Karpas-422 (cell line): ENCODE measurements around the gene FMNL2. TPM values are rescaled to one million over a fixed set of nuclear protein-coding genes. Genes with fewer than 3 reads are reported as not detected.

Experiments used
- DNase-seq: peaks from one replicate; pipeline ENCODE4 v3.0.0-alpha.2; 2015
- H2AFZ ChIP-seq: fragments of 200-600 bp; sonication (generic); 2 replicates; pipeline ENCODE4 v1.6.1; 2014; ENCODE audit warnings: antibody characterized with exemption, low read length, mixed read lengths
- H3K27ac ChIP-seq: fragments of 200-600 bp; sonication (generic); 2 replicates; pipeline ENCODE4 v1.5.1; 2014; ENCODE audit warnings: mild to moderate bottlenecking, low read length, moderate library complexity
- H3K27me3 ChIP-seq: fragments of 200-600 bp; sonication (generic); 2 replicates; pipeline ENCODE4 v1.6.1; 2014; ENCODE audit warnings: low read length, mixed read lengths
- H3K36me3 ChIP-seq: fragments of 200-600 bp; sonication (generic); 2 replicates; pipeline ENCODE4 v1.6.1; 2014; ENCODE audit warnings: low read length, mixed read lengths; ENCODE audit not compliant: insufficient read depth
- H3K4me1 ChIP-seq: fragments of 200-600 bp; sonication (generic); 2 replicates; pipeline ENCODE4 v1.6.1; 2014; ENCODE audit warnings: mild to moderate bottlenecking, low read length, mixed read lengths
- H3K4me2 ChIP-seq: fragments of 200-600 bp; sonication (generic); 2 replicates; pipeline ENCODE4 v1.6.1; 2014; ENCODE audit warnings: low read length, low read depth, mild to moderate bottlenecking; ENCODE audit not compliant: poor library complexity, severe bottlenecking
- H3K4me3 ChIP-seq: fragments of 200-600 bp; sonication (generic); 2 replicates; pipeline ENCODE4 v1.5.1; 2014; ENCODE audit warnings: mild to moderate bottlenecking, antibody characterized with exemption, low read length, mixed read lengths
- H3K79me2 ChIP-seq: fragments of 200-600 bp; sonication (generic); 2 replicates; pipeline ENCODE4 v1.6.1; 2014; ENCODE audit warnings: mild to moderate bottlenecking, low read length, mixed read lengths
- H3K9ac ChIP-seq: fragments of 200-600 bp; sonication (generic); 2 replicates; pipeline ENCODE4 v1.6.0; 2014; ENCODE audit warnings: low read length
- H3K9me2 ChIP-seq: fragments of 200-600 bp; sonication (generic), shearing (Covaris generic); replicated peaks from 2 replicates; pipeline ENCODE4 v1.6.0; 2014; ENCODE audit warnings: mild to moderate bottlenecking, low read length, moderate library complexity; ENCODE audit not compliant: insufficient read depth
- H3K9me3 ChIP-seq: fragments of 300-700, 200-600 bp; sonication (generic); 2 replicates; pipeline ENCODE4 v1.6.1; 2014; ENCODE audit warnings: low read length, mixed read lengths
- H4K20me1 ChIP-seq: fragments of 200-600 bp; sonication (generic); 2 replicates; pipeline ENCODE4 v1.6.1; 2014; ENCODE audit warnings: mild to moderate bottlenecking, antibody characterized with exemption, low read length, low read depth; ENCODE audit not compliant: insufficient read depth
- total RNA-seq: library from RNA; depleted of rRNA; stranded (reverse); fragments of >200 nt; shearing (Covaris generic); gene quantifications from 2 replicates; pipeline ENCODE4 v1.2.3, GENCODE V29; 2014; ENCODE audit warnings: low replicate concordance

FMNL2 gene
- total RNA-seq, 1 experiment from 2014 or later = 3.2 TPM

- Histone ChIP-seq H3K9me3 (no peaks in the 10 kb centered on the region), H3K4me2 (no peak overlapping the region), H3K9me2 (no peaks in the 10 kb centered on the region), H2AFZ (no peak overlapping the region), H3K27ac (no peak overlapping the region), H3K9ac (no peak overlapping the region), H4K20me1 (no peaks in the 10 kb centered on the region), H3K36me3 (no peaks in the 10 kb centered on the region), H3K4me3 (no peak overlapping the region), H3K4me1 (no peaks in the 10 kb centered on the region), H3K79me2 (no peaks in the 10 kb centered on the region), H3K27me3 (no peaks in the 10 kb centered on the region)
- DNase-seq = no peak
Observed at GRCh38 chr2:152454960-152455359, 120.0 kb downstream of the FMNL2 start.

GRCh38 chr2:152455738-152456137 lies 120.8 kb downstream of the FMNL2 start:
- H3K27me3 ChIP-seq = no peaks in the 10 kb centered on the region
- no peaks in the 10 kb centered on the region for H3K79me2 ChIP-seq

DNA sequence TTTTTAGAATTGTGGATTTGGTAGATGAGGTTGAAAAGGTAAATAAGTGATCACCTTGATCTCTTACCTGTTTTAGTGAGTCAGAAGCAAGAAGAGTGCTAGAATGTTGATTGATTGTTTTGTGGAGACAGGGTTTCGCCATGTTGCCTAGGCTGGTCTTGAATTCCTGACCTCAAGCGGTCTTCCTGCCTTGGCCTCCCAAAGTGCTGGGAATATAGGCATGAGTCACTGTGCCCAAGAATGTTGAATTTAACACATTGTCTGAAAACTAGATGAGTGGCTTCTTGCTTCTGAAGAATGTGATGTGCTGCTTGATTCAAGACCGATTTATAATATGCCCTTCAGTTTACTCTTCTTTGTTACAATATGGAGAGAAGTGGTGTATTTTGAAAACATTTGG lies 121.3 kb downstream of the FMNL2 start:
- H3K4me1 ChIP-seq = no peaks in the 10 kb centered on the region
- no peaks in the 10 kb centered on the region for H3K9me3 ChIP-seq
- H3K4me3 ChIP-seq = no peak overlapping the region
- no peaks in the 10 kb centered on the region for H3K36me3 ChIP-seq
- no peaks in the 10 kb centered on the region for H3K79me2 ChIP-seq
- H3K9ac ChIP-seq = no peak overlapping the region
- H3K27me3 ChIP-seq = no peaks in the 10 kb centered on the region
- DNase-seq = no peak
- H3K4me2 ChIP-seq = no peak overlapping the region
- H3K27ac ChIP-seq = no peak overlapping the region
- H4K20me1 ChIP-seq = no peaks in the 10 kb centered on the region
- no peaks in the 10 kb centered on the region for H3K9me2 ChIP-seq
- no peak overlapping the region for H2AFZ ChIP-seq

More at GRCh38 chr2:152455738-152456137, 120.8 kb downstream of the FMNL2 start:
- Histone ChIP-seq H3K9me2 (no peaks in the 10 kb centered on the region), H3K4me1 (no peaks in the 10 kb centered on the region), H3K27ac (no peak overlapping the region), H3K9me3 (no peaks in the 10 kb centered on the region), H2AFZ (no peak overlapping the region), H3K36me3 (no peaks in the 10 kb centered on the region), H4K20me1 (no peaks in the 10 kb centered on the region), H3K4me2 (no peak overlapping the region), H3K4me3 (no peak overlapping the region), H3K9ac (no peak overlapping the region)
- no peak for DNase-seq

- DNase-seq = no peak
- Histone ChIP-seq H3K9me2 (no peaks in the 10 kb centered on the region), H3K79me2 (no peaks in the 10 kb centered on the region)
Observed at GRCh38 chr2:152458441-152458940, 123.5 kb downstream of the FMNL2 start.

GRCh38 chr2:152459091-152459490 lies 124.1 kb downstream of the FMNL2 start:
- Histone ChIP-seq H3K4me2 (no peak overlapping the region), H4K20me1 (no peaks in the 10 kb centered on the region), H3K9ac (no peak overlapping the region), H3K9me2 (no peaks in the 10 kb centered on the region), H3K4me3 (no peak overlapping the region), H3K27me3 (no peaks in the 10 kb centered on the region), H3K9me3 (no peaks in the 10 kb centered on the region), H3K27ac (no peak overlapping the region), H3K4me1 (no peaks in the 10 kb centered on the region), H3K79me2 (no peaks in the 10 kb centered on the region), H2AFZ (no peak overlapping the region), H3K36me3 (no peaks in the 10 kb centered on the region)
- no peak for DNase-seq

More at GRCh38 chr2:152458441-152458940, 123.5 kb downstream of the FMNL2 start:
- Histone ChIP-seq H3K4me1 (no peaks in the 10 kb centered on the region), H3K27me3 (no peaks in the 10 kb centered on the region), H3K9ac (no peak overlapping the region), H3K27ac (no peak overlapping the region), H3K4me2 (no peak overlapping the region), H4K20me1 (no peaks in the 10 kb centered on the region), H3K36me3 (no peaks in the 10 kb centered on the region), H3K9me3 (no peaks in the 10 kb centered on the region), H2AFZ (no peak overlapping the region), H3K4me3 (no peak overlapping the region)

- Histone ChIP-seq H3K4me2 (no peak overlapping the region), H3K9me2 (no peaks in the 10 kb centered on the region), H3K4me1 (no peaks in the 10 kb centered on the region), H3K36me3 (no peaks in the 10 kb centered on the region), H3K9me3 (no peaks in the 10 kb centered on the region), H3K4me3 (no peak overlapping the region), H2AFZ (no peak overlapping the region), H3K79me2 (no peaks in the 10 kb centered on the region), H3K27me3 (no peaks in the 10 kb centered on the region), H3K27ac (no peak overlapping the region), H3K9ac (no peak overlapping the region), H4K20me1 (no peaks in the 10 kb centered on the region)
- DNase-seq = no peak
Observed at GRCh38 chr2:152460567-152460966, 125.6 kb downstream of the FMNL2 start.

DNA sequence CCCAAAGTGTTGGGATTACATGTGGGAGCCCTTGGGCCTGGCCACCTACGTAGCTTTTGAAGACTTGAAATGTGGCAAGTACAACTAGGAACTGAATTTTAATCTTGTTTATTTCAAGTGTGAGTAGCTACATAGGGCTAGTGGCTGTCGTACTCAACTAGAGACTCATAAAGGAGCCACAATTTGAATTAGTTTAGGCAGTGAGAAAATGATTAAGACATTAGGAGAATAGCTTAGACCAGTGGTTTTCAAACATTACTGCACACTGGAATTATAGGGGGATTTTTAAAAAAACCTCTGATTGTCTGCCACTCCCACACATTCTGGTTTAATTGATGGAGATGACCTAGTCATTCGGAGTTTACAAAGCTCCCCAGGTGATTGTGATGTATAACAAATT lies 127.1 kb downstream of the FMNL2 start:
- Histone ChIP-seq H3K9ac (no peak overlapping the region), H3K36me3 (no peaks in the 10 kb centered on the region), H4K20me1 (no peaks in the 10 kb centered on the region), H3K9me2 (no peaks in the 10 kb centered on the region), H3K79me2 (no peaks in the 10 kb centered on the region), H3K4me1 (no peaks in the 10 kb centered on the region), H3K4me2 (no peak overlapping the region), H3K4me3 (no peak overlapping the region), H3K27ac (no peak overlapping the region), H2AFZ (no peak overlapping the region), H3K9me3 (no peaks in the 10 kb centered on the region), H3K27me3 (no peaks in the 10 kb centered on the region)
- no peak for DNase-seq

DNA sequence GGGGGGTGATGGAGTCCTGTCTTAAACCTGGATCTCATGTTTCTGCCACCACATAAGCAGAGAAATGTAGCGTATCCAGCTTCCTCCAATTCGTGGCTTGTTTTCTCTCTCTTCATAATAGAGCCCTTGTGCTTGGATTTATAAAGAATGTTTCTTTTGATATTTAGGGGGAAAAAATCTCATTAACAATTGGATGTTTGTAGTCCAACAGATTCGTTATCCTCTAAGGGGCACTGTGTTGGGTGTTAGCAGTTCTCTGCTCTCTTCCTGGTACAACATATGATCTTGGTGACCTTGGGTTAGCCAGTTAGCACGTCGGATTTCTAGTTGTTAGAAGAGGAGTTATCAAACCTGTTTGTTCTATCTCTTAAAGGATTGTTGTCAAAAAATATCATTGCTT lies 127.8 kb downstream of the FMNL2 start:
- Histone ChIP-seq H3K4me2 (no peak overlapping the region), H3K9me3 (no peaks in the 10 kb centered on the region), H3K4me3 (no peak overlapping the region), H3K36me3 (no peaks in the 10 kb centered on the region), H3K9ac (no peak overlapping the region), H3K27ac (no peak overlapping the region), H3K9me2 (no peaks in the 10 kb centered on the region), H4K20me1 (no peaks in the 10 kb centered on the region), H3K27me3 (no peaks in the 10 kb centered on the region), H3K79me2 (no peaks in the 10 kb centered on the region), H3K4me1 (no peaks in the 10 kb centered on the region), H2AFZ (no peak overlapping the region)
- DNase-seq = no peak
